HG02610 (cell line): ENCODE results near the gene CKMT2.
A peak's percentile ranks its signal among the peaks of the same experiment; 100 is the strongest.
"Not testable (repeated sequence)": the region's sequence is repeated elsewhere in the genome, so short reads cannot be mapped to it uniquely, and the experiment has no call there.

ENCODE experiments used
- ATAC-seq: cut with Tn5 transposase; IDR thresholded peaks from one replicate; pipeline ENCODE4 v1.9.1; 2021; ENCODE audit warnings: mild to moderate bottlenecking, moderate library complexity; ENCODE audit not compliant: unreplicated experiment

The CKMT2 gene

GRCh38 chr5:81249240-81249639 is 16.1 kb downstream of the CKMT2 start:
- ATAC-seq: no peak

GRCh38 chr5:81250004-81250403 is 16.9 kb downstream of the CKMT2 start:
- no peak for ATAC-seq

GRCh38 chr5:81251922-81252321 is 18.8 kb downstream of the CKMT2 start:
- no peak for ATAC-seq

DNA sequence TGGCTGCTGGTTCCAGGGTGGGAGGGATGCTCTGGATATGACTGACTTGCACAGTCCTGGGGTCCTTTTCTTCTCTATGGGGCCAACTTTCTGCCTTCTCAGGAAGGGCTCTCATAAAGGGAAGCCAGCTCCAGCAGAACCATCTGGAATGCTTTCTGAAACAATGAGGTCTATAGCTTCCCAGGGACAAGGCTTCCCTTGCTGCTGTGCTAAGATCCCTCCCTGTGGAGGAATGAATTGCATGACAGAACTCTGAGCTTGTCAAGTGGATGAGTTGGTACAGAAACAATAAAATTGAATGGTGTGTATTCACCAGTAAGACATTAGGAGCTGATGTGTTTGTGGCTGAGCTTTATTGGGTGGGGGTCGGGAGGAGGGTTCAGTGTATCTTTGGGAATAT is 19.8 kb downstream of the CKMT2 start:
- no peak for ATAC-seq

GRCh38 chr5:81253875-81254274 is 20.8 kb downstream of the CKMT2 start:
- no peak for ATAC-seq

DNA sequence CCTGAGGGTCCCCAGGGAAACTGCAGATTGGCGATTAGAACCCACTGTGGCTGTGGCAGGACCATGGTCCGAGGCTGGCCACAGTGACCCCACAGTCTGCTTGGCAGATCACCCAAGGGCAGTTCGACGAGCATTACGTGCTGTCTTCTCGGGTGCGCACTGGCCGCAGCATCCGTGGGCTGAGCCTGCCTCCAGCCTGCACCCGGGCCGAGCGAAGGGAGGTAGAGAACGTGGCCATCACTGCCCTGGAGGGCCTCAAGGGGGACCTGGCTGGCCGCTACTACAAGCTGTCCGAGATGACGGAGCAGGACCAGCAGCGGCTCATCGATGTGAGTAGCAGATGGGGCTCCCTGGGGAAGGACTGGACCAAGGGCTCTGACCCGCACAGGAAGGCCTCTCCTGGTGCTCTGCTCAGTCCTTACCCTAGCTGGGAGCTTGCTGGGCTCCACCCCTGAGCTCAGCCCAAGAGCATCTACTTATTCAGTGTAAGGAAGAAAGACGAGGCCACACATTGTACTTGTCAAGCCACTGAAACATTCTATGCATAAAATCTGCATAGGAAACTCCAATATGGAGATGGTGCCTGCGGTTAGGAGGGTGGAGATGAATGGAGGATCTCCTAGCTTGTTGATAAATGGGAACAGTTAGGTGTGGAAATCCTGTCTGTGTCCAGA is 21.9 kb downstream of the CKMT2 start:
- no peak for ATAC-seq

DNA sequence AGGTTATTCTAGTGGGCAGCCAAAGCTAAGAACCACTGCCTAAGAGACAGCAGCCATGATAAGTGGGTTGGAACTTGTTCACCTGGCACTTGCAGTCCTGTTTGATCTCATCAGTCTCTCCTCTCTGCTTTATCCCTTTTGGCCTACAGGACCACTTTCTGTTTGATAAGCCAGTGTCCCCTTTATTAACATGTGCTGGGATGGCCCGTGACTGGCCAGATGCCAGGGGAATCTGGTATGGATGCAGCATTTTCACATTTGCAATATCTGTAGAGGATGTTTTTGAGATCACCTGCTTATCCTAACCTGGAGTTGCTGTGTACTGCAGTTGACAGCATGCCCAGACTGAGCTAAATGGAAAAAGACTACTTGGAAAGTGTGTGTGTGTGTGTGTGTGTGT is 23.6 kb downstream of the CKMT2 start:
- no peak for ATAC-seq

DNA sequence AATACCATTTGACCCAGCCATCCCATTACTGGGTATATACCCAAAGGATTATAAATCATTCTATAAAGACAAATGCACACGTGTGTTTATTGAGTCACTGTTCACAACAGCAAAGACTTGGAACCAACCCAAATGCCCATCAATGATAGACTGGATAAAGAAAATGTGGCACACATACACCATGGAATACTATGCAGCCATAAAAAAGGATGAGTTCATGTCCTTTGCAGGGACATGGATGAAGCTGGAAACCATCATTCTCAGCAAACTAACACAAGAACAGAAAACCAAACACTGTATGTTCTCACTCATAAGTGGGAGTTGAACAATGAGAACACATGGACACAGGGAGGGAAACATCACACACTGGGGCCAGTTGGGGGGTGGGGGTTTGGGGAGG is 29.7 kb downstream of the CKMT2 start:
- not testable (repeated sequence) for ATAC-seq

DNA sequence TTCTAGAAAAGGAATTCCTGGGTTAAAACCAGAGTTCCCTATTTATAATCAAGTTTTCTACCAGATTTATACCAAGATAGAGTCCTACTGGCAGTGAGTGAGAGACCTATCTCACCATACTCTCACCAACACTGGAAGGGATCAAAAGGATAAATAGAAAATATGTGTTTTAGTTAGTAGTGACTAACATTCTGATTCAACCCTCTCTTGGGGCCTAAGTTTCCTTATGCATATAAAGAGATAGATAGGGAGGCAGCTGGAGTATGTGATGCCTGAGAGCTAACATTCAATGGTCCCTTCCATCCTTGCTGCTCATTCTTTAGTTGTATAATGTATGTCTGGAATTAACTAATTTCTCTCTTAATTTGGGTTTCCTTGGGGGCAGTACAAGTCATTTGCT is 32.0 kb downstream of the CKMT2 start:
- no peak for ATAC-seq

DNA sequence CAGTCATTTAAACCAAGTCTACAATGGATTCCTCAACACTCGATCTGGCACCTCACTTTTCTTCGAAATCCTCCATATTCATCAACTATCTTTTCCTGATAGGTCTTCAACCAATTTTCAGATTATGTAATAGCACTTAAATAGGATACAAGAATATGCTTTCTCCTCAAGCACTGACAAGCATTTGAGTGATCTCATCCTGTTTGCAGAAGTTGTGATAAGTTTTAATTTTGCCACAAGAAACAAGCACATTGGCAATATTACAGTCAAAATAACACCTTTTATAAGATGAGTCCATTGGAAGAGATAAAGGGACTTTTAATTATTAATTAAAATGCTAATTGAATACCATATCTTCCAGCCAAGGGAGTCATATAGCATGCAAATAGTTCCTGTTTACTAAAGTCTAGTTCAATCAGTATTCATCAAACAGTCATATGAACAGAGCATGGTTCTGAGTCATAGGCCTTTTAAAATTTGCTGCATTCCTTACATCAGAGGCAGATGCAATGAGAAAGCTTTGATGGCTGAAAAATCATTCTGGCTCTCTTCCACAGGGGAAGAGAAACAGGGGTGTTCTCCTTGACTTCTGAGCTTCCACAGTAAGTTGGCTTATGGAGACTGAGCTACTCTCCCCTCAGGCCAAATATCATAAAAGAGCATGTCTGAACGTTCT is 35.5 kb downstream of the CKMT2 start:
- ATAC-seq: no peak

- no peak for ATAC-seq
These were observed 36.8 kb downstream of the CKMT2 start for GRCh38 chr5:81269751-81270393.

DNA sequence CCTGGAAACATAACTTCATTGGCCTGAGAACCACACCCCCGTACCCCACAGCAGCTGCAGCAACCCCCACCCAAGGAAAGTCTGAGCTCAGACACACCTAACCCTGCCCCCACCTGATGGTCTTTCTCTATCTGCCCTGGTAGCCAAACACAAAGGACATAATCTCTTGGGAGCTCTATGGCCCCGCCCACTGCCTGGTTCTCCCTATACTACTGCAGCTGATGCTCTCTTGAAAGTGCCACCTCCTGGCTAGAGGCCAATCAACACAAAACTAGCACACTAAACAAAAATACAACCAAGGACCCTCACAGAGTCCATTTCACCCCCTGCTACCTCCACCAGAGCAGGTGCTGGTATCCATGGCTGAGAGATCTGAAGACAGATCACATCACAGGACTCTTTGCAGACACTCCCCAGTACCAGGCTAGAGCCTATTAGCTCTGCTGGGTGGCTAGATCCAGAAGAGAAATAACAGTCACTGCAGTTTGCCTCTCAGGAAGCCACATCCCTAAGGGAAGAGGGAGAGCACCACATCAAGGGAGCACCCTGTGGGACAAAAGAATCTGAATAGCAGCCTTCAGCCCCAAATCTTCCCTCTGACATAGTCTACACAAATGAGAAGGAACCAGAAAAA is 37.4 kb downstream of the CKMT2 start:
- not testable (repeated sequence) for ATAC-seq

DNA sequence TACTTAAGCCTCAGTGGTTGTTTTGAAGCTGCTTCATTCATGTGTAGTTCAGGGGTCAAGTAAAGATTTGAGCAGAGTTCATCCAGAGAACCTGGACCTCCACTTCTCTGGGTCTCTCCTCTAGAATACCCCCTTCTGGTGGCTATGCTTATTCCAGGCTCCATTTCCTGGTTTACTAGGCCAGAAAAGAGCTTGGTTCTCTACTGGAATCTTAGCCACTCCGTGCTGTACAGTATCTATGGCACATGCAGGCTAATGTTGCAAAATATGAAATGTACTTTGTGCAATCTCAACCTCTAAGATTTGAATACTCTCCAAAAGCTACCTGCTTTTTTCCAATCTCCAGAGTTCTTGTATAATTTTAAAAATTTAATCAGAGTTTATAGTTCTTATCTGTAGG is 50.9 kb downstream of the CKMT2 start:
- ATAC-seq: no peak

DNA sequence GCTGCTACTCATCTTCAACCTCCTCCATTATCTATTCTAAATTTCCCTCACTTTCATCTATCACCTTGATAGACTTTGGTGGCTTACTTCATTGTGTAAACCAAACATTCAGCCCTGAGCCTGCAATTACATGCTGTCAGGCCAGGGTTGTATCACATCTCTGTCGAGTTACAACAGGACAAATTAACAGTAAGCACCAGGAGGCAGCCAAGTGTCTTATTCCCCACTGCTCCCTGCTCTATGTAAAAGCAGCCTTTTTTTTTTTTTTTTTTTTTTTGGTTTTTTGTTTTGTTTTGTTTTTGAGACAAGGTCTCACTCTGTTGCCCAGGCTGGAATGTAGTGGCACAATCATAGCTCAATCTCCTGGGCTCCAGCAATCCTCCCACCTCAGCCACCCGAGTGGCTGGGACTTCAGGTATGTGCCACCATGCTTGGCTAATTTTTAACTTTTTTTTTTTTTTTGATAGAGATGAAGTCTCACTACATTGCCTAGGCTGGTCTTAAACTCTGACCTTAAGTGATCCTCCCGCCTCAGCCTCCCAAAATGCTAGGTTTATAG is 53.0 kb downstream of the CKMT2 start:
- ATAC-seq: no peak

DNA sequence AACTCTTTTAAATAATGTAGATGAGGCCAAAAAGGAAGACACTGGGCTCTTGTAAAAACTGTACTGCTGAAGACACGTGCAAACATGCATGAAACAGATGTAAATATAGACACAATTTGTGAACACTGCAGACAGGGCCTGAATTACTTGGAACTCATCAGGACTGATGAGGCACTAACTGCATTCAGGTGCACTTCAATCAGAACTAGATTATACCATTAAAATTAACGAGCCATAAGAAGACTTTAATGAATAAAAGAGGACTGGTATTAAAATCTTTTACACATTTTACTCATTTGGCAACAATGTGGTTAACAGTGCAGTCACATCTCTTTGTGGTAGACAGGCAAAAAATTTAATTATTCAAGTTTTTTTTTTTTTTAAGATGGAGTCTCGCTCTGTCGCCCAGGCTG is 54.9 kb downstream of the CKMT2 start:
- ATAC-seq: no peak

DNA sequence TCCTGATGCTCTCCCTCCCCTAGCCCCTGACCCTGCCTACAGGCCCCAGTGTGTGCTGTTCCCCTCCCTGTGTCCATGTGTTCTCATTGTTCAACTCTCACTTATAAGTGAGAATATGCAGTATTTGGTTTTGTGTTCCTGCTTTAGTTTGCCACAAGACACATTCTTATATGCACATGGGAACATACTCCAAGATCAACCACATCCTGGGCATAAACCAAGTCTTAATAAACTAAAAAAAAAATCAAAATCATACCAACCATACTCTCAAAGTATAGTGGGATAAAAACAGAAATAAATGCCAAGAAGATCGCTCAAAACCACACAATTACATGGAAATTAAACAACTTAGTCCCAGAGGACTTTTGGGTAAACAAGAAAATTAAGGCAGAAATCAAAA is 57.0 kb downstream of the CKMT2 start:
- ATAC-seq: no peak

GRCh38 chr5:81292130-81292529 is 59.0 kb downstream of the CKMT2 start:
- ATAC-seq: no peak

GRCh38 chr5:81294021-81294420 is 60.9 kb downstream of the CKMT2 start:
- ATAC-seq: not testable (repeated sequence)

DNA sequence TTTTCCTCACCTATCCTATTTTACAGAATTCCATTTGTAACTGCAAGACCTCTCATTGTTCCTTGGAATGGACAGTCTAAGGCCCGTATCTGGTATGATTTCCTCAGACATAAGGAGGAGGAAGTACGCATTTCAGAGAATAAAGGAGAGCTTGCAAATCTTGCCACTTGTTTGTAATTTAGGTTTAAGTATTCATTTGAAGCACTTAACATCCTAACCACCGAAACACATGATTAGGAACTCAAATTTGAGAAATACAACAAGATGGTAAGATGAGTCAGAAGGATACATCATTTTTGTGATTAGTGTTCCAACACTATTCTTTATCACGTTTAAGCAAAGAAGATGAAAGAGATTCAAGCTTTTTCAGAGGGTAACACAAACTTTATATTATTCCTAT is 64.4 kb downstream of the CKMT2 start:
- ATAC-seq: no peak

- ATAC-seq: no peak
These were observed 67.8 kb downstream of the CKMT2 start for GRCh38 chr5:81300921-81301270.

- peak; percentile 96 for ATAC-seq
These were observed 68.3 kb downstream of the CKMT2 start, which contains the start of gene ZCCHC9 for GRCh38 chr5:81301271-81302015. Gene ZCCHC9 (plus strand): TSS chr5:81301587. CDS start chr5:81304758, 3,171 bp downstream.
